ENCODE measurements around the gene RXFP3.

- no peak for TF ChIP-seq CTCF (IDR thresholded peaks at IDR 0.05; ENCODE audit: insufficient read depth, low read depth, low read length)
- no peak for TF ChIP-seq EZH2 (IDR thresholded peaks at IDR 0.05; ENCODE audit: insufficient read depth, low read length)
Measured at GRCh38 chr5:33985447-33985846, 49.3 kb downstream of the RXFP3 start.

All from astrocyte (in vitro differentiated cells and primary cell).